GM13976 (cell line): ENCODE results near the gene C2orf81.

Experiments used
- DNase-seq: peaks from one replicate; pipeline ENCODE4 v3.0.0; 2012; ENCODE audit warnings: low spot score
- in situ Hi-C: fragments of 300-500 bp; cut with MboI; formaldehyde crosslinking; loops from one replicate; pipeline ENCODE4 v1.12.0; 2022; ENCODE audit warnings: low sequenced_read_pairs, mixed read lengths, inconsistent platforms; ENCODE audit not compliant: unreplicated experiment
- TF ChIP-seq, protein P1 (sequence below): IDR thresholded peaks from 2 replicates; pipeline ENCODE4 v1.5.1; 2012; ENCODE audit warnings: borderline replicate concordance, mild to moderate bottlenecking; ENCODE audit not compliant: insufficient read depth; ENCODE audit errors: extremely low read depth, missing control alignments, control extremely low read depth

C2orf81 gene

DNA sequence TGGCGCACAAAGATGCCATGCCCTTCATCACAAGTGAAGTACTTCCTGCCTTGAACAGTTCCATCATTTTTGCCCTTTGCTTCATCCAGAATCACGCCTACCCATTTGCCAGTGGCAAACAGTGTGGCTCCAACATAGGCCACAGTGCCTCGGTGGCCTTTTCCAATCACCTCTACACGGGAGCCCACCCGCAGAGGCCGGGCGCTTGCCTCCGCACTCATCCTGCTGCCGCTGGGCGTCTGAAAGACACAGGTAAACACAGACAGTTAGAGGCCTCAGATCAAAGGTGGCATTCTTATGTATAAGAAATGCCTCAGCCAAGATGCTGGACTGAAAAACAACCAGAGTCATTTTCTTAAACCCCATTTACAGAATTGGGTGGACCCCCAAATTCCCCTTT lies 43.4 kb downstream of the C2orf81 start:
- in situ Hi-C loops, result no loop called here

DNA sequence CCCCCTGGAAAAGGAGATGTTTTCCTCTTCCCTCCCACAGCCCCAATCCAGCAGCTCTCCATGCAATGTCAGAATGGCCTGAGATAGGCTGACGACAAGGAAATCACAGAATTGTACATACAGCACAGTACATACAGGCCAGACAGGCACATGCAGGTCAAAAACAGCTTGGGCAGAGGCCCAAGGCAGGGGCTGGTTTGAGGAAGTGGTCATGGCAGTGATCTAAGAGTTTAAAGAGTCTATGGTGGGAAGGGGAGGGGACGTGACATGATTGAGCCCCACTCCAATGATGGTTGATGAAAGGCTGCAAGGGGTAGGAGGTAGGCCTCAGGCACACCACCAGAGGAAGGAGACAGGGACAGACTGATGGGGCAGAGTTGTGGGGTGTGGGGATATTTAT lies 45.6 kb downstream of the C2orf81 start:
- DNase-seq, result no peak
- TF ChIP-seq, protein P1, sequence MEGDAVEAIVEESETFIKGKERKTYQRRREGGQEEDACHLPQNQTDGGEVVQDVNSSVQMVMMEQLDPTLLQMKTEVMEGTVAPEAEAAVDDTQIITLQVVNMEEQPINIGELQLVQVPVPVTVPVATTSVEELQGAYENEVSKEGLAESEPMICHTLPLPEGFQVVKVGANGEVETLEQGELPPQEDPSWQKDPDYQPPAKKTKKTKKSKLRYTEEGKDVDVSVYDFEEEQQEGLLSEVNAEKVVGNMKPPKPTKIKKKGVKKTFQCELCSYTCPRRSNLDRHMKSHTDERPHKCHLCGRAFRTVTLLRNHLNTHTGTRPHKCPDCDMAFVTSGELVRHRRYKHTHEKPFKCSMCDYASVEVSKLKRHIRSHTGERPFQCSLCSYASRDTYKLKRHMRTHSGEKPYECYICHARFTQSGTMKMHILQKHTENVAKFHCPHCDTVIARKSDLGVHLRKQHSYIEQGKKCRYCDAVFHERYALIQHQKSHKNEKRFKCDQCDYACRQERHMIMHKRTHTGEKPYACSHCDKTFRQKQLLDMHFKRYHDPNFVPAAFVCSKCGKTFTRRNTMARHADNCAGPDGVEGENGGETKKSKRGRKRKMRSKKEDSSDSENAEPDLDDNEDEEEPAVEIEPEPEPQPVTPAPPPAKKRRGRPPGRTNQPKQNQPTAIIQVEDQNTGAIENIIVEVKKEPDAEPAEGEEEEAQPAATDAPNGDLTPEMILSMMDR, result no peak
- in situ Hi-C loops, result no loop called here

More for the DNA sequence above, 43.4 kb downstream of the C2orf81 start:
- TF ChIP-seq, protein P1, result no peak
- DNase-seq, result no peak

DNA sequence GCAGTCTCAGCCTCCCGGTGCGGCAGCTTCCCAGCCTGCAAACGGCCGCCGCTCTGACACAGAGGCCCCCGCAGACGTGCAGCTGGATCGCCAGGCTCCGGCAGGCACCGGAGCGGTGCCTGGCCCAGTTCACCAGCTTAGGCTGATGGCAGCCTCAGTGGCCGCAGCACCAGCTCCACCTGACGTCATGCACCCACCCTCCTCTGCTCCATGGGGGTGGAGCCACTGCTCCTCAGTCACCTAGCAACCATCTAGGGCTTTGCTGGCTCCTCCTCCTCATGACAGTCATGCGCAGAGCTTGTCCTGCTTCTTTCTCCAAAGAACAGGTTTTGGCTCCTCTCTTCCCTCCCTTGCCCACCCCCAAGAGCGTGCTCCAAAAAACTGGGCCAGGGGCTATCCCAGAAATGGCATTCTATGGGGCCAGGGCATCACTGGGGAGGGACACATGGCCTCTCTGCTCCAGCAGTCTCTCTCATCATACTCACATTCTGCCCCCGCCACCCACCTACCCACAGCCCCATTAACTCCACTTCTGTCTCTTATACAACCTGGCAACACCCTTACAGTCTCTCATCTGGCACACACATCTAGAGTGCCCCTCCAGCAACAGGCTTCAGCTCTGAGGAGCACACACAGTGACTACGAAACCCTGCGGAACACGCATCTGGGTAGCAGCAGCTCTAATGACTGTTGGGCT lies 46.8 kb downstream of the C2orf81 start:
- in situ Hi-C loops, result no loop called here
- no peak for DNase-seq
- TF ChIP-seq, protein P1, result no peak

DNA sequence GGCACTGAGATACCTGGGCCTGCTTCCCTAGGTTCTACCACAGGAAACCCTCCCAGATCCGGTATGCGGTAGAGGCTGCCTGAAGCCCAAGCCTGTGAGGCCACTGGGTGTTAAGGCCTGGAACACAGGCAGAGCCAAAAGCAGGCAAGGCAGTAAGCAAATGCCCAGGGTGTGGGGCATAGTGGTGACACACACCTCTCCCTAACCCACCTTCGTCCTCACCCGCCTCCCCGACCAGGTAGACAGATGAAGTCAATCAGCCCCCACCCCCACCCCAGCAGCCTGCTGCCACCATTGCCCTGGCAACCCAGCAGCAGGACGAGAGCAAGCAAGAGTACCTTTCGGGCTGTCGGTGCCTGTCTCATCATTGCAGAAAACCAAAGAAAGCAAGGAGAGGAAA lies 47.4 kb downstream of the C2orf81 start:
- no peak for DNase-seq
- in situ Hi-C loops, result no loop called here
- TF ChIP-seq, protein P1, result no peak

DNA sequence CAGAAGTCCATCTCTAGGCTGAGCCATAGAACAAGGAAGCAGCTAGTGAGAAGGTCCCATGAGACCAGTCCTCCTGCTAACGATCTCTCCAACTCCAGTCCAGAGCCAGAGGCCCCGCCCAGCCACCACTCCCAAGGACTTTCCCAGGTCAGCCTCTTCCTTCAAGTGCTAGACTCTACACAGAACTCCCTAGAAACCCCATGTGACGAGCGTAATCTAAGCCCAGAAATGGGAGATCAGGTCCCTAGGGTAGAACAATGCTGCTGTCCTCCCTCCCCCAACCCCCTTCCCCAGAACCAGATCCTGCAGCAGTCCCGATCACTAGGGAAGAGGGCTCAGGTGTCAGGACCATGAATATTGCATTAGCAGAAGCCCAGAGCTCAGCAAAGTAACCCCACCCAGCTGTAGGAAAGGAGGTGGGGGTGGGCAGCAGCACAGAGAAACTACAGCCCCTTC lies 48.2 kb downstream of the C2orf81 start:
- DNase-seq, result no peak
- in situ Hi-C loops, result no loop called here
- TF ChIP-seq, protein P1, result no peak

DNA sequence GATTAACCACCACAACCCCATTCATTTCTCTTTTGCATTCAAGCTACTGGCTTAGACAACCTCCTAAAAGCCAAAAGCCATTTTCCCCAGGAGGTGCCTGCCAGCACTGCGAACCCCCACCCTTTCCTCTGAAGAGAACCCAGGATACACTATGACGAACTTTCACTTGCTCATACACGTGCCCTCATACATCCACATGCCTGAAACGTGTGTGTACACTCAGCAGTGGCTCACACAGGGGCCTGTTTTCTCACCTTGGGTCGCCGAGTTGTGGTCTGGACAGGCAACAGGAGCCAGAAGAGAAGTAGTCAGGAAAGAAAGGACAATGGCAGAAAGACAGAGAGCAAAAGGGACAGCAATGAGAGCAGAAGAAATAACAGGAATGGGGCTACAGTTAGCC lies 48.7 kb downstream of the C2orf81 start:
- TF ChIP-seq, protein P1, result no peak
- in situ Hi-C loops, result no loop called here
- no peak for DNase-seq
